Activated naive CD4-positive, alpha-beta T cell treated with anti-CD3 and anti-CD28 coated beads, Interleukin-2, amount 50 U/mL, for 72 hours (primary cell): ENCODE results near the gene SLC9A3. TPM values are rescaled to one million over a fixed set of nuclear protein-coding genes. Genes with fewer than 3 reads are reported as not detected.

Experiments used
- ATAC-seq, 2 donors: fragments of 150-1000 bp; cut with Tn5 transposase; 2 replicates each; pipeline ENCODE4 v1.10.0; 2021; ENCODE audit warnings: mild to moderate bottlenecking in 2 of 2, moderate library complexity in 2 of 2
- DNase-seq, 2 donors: peaks; one replicate each; pipeline ENCODE4 v3.0.0; 2021 to 2022; ENCODE audit warnings: low spot score in 2 of 2
- H3K27ac Mint-ChIP-seq, 2 donors: one replicate each; pipeline ENCODE4 v1.8.0; 2022; ENCODE audit warnings: mild to moderate bottlenecking in 2 of 2, mixed read lengths in 2 of 2
- H3K36me3 Mint-ChIP-seq, 2 donors: one replicate each; pipeline ENCODE4 v1.8.0; 2022; ENCODE audit warnings: mixed read lengths in 2 of 2
- H3K9me3 Mint-ChIP-seq, 2 donors: one replicate each; pipeline ENCODE4 v1.8.0; 2022; ENCODE audit warnings: mixed read lengths in 2 of 2
- total RNA-seq, 2 donors: library from RNA; stranded (reverse); gene quantifications; one replicate each; pipeline ENCODE4 v1.2.3, GENCODE V29; 2022

The SLC9A3 gene
- total RNA-seq, 2 donors from 2014 or later: 1.6 to 2.0 TPM

DNA sequence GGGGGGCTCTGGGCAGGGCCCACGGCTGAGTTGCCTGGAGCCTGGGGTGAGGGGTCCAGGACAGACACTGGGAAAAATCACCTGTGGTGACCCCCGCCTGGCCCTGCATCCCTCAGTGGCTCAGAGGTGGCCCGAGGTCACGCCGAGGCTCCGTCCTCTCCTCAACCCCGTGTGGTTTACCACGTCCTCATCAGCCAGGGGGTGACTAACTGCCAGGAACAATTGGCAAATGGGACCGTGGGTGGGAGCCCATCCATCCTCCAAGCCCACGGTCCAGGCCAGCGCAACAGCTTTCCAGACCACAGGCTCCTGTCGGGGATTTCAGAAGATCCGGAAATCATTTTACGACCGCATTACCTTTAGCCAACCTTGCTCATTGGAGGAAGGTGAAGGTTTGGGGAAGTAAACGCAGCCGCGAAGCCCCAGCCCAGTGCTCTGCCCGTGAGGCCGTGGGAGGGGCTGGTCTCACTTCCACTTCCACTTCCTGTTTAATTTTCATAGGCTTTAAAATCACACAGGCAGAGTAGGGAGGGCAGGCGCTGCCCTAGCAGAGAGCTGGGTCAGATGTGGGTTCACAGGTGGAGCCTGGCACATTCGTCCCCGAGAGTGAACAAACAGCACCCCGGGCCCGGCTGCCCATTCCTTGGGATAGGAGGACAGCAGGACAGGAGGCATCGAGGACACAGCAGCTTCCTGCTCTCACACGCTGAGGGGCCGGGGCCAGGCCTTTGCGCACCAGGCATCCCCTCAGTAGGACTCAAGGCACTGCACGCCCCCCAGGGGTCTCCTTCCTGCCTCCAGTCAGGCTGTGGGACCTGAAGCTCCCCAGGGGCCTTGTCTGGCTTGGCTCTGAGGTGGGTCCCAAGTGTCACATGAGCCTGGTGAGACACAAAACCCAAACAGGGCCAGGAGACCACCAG is 19.8 kb upstream of the SLC9A3 start:
- Mint-ChIP-seq H3K36me3 (no peaks in the 10 kb centered on the region), H3K9me3 (no peaks in the 10 kb centered on the region), H3K27ac (peak overlapping the region; percentile 65 to 79)
- ATAC-seq: peak; percentile 76 to 89
- DNase-seq: peak in 1 of 2 donors; percentile 67

- DNase-seq (peak in 1 of 2 donors; percentile 4), ATAC-seq (peak; percentile 16 to 27)
- no peaks in the 10 kb centered on the region for H3K9me3 Mint-ChIP-seq
- no peaks in the 10 kb centered on the region for H3K36me3 Mint-ChIP-seq
- H3K27ac Mint-ChIP-seq: peak overlapping the region; percentile 44 to 65
Observed at GRCh38 chr5:543351-543750, 19.1 kb upstream of the SLC9A3 start.

- H3K36me3 Mint-ChIP-seq: no peaks in the 10 kb centered on the region
- peak in 1 of 2 donors; percentile 4 for DNase-seq
- H3K9me3 Mint-ChIP-seq: no peaks in the 10 kb centered on the region
- no peak for ATAC-seq
- peak overlapping the region in 1 of 2 donors; percentile 44 for H3K27ac Mint-ChIP-seq
Observed at GRCh38 chr5:542319-543311, 18.4 kb upstream of the SLC9A3 start.

- H3K36me3 Mint-ChIP-seq: no peaks in the 10 kb centered on the region
- peak in 1 of 2 donors; percentile 14 for DNase-seq
- H3K9me3 Mint-ChIP-seq: no peaks in the 10 kb centered on the region
- H3K27ac Mint-ChIP-seq: no peak overlapping the region
- peak in 1 of 2 donors; percentile 34 for ATAC-seq
Observed at GRCh38 chr5:541539-542318, 17.5 kb upstream of the SLC9A3 start.

DNA sequence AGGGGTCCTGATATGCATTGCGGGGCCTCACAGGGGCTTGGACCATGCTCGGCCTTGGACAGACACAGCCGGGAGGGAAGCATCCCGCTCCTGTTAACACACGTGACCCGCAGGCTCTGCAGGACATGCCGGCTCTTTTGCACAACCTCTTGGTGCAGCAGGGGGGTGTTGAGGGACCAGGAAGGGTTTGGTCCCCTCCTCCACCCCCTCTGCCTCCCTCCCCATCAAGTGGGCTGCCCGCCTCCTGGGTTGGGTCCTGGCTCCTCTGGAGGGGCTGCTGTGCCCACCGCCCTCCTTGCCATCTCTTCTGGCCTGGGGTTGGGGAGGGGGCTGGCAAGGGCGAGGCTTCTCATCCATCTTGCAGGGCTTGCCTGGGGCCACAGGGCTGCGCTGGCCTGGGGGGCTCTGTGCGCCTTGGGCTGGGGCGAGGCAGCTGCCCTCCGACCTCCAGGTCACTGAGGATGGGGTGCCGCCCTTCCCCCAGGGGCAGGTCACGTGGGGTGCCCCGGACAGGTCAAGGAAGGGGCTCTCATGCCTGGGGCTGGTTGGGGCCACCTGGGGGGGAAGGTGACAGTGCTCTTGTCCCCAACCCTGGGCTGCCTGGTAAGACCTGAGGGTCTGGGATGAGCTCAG is 16.8 kb upstream of the SLC9A3 start:
- peak in 1 of 2 donors; percentile 1 for DNase-seq
- H3K36me3 Mint-ChIP-seq: no peaks in the 10 kb centered on the region
- ATAC-seq: no peak
- no peak overlapping the region for H3K27ac Mint-ChIP-seq
- no peaks in the 10 kb centered on the region for H3K9me3 Mint-ChIP-seq

- Mint-ChIP-seq H3K27ac (no peak overlapping the region), H3K36me3 (no peaks in the 10 kb centered on the region), H3K9me3 (no peaks in the 10 kb centered on the region)
- DNase-seq (peak in 1 of 2 donors; percentile 1), ATAC-seq (no peak)
Observed at GRCh38 chr5:540071-540905, 16.0 kb upstream of the SLC9A3 start.

DNA sequence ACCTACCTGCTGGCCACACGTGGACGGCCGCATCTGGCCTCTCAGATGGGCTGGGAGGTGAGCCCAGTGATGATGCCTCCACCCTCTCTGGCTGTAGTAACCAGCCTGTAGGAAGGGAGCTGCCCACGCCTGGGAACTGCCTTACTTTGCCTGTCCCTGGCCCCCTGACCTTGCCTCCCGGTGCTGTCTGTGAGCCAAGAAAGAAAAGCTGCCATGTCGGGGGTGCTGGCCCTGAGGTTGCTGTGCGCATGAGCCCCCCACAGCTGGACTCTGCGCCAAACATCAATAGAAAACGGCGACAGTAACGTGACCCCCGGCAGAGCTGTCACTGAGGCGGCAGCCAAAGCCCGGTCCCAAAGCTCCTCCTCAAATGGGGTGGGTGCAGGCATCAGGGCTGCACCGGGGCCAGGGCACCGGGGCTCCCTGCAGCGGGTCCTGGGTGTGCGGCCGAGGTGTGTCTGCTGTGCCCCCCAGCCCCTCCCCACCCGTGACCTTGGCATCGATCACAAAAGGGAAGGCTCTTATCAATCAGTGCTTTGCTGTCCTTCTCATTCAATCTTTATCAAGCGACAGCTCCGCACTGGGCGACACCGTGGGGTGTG is 15.3 kb upstream of the SLC9A3 start:
- Mint-ChIP-seq H3K36me3 (no peaks in the 10 kb centered on the region), H3K9me3 (no peaks in the 10 kb centered on the region), H3K27ac (no peak overlapping the region)
- no peak for ATAC-seq
- no peak for DNase-seq

DNA sequence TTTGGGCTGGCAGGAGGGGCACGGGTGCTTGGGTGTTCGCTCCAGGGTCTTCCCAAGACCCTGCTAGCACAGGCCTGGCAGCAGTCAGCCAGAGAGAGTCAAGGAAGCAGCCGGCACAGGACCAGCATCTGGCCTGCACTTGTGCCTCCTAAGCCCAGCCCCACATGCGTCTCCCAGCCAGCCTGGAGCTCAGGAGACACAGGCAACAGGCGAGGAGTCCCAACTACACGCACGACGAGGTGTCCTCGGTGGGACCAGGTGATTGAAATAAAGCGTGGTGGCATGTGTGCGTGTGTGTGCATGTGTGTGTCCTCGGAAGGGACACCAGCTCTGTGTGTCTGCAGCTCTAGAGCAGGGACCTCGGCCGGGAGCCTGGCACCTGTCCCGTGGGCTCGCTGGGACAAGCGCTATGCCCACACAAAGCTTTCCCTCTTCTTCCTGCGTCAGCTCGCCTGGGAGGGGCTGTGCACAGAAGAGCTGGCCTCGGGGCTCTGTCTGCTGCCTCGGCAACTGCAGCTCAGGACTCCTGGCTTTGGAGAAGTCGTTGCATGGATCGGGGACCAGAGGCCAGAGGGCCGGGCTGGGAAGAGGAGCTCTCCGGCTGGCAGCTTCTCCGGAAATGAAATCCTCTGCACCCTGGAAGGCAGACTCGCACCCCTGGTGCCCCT is 14.7 kb upstream of the SLC9A3 start:
- Mint-ChIP-seq H3K9me3 (no peaks in the 10 kb centered on the region), H3K27ac (no peak overlapping the region), H3K36me3 (no peaks in the 10 kb centered on the region)
- no peak for DNase-seq
- ATAC-seq: no peak

DNA sequence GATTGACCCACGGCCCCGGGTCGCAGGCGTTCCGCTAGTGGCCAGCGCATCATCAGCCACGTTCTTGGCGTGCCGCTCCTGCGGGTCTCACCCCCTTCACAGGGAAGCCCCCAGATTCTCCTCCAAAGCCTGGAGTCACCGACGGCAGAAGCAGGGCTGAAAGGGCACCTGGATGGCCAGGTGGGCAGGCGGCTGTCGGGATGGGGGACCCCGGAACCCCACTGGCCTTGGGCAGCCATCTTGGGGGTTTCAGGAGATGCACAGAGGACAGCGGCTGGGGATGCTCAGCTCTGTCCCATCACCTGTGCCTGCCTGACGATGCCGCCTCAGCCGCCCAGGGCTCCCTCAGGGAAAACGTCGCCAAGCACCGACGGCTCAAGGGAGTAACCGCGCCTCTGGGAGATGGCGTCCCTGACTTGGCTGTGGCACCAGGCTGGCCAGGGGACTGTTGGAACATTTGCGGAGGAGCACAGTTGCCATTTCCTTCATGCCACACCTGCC is 14.1 kb upstream of the SLC9A3 start:
- Mint-ChIP-seq H3K27ac (no peak overlapping the region), H3K9me3 (no peaks in the 10 kb centered on the region), H3K36me3 (no peaks in the 10 kb centered on the region)
- ATAC-seq (no peak), DNase-seq (no peak)

- Mint-ChIP-seq H3K9me3 (no peaks in the 10 kb centered on the region), H3K27ac (no peak overlapping the region), H3K36me3 (no peaks in the 10 kb centered on the region)
- no peak for DNase-seq
- ATAC-seq: no peak
Observed at GRCh38 chr5:537621-538071, 13.4 kb upstream of the SLC9A3 start.

GRCh38 chr5:537098-537497 is 12.8 kb upstream of the SLC9A3 start:
- Mint-ChIP-seq H3K27ac (no peak overlapping the region), H3K36me3 (no peaks in the 10 kb centered on the region), H3K9me3 (no peaks in the 10 kb centered on the region)
- ATAC-seq (no peak), DNase-seq (no peak)

GRCh38 chr5:535846-536698 is 11.8 kb upstream of the SLC9A3 start:
- no peaks in the 10 kb centered on the region for H3K9me3 Mint-ChIP-seq
- DNase-seq: no peak
- H3K27ac Mint-ChIP-seq: no peak overlapping the region
- H3K36me3 Mint-ChIP-seq: no peaks in the 10 kb centered on the region
- no peak for ATAC-seq
